ENCODE data around the gene BIRC6.

- no peak for TF ChIP-seq CTCF (IDR thresholded peaks at IDR 0.05)
- TF ChIP-seq POLR2A (IDR thresholded peaks at IDR 0.05), result no peak
Measured at GRCh38 chr2:32532961-32533360, 176.1 kb downstream of the BIRC6 start.
